GM10847 (cell line): Measurements from ENCODE around the gene CCNG2.
A peak's percentile ranks its signal among the peaks of the same experiment; 100 is the strongest.

Experiments used
- POLR2A ChIP-seq: IDR thresholded peaks from 2 replicates; pipeline ENCODE4 v1.6.1; 2011; ENCODE audit not compliant: insufficient read length; ENCODE audit errors: extremely low read depth

The CCNG2 gene

DNA sequence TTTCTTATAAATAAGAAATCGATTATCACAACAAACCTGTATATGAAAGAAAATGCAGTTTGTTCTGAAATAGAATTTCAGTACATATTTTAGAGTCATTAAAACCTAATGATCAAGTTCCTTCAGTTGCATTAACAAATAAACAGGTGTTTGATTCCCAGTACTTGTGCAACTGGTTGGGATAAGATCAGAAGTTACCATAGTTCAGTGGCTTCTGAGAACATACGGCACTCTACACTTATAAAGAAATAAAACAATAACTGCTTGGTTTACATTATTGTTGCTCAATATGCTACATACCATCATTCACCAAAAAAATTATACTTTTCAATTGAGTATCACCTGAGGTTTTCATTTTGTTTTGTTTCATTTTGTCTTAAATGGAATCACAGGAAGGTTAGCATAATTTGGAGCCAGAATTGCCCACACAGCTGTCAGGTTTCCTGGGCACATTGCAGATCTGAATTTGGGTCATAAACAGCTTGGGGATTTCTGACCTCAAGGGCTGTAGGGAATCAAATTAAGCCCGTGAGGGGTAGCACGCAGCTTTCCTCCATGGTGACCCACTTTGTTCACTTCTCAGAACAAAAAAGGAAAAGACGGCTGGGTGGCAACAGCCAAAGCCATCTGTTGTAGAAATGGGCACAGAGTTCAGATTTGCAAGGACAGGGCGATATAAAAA is 14.9 kb upstream of the CCNG2 start:
- no peak for TF ChIP-seq POLR2A

DNA sequence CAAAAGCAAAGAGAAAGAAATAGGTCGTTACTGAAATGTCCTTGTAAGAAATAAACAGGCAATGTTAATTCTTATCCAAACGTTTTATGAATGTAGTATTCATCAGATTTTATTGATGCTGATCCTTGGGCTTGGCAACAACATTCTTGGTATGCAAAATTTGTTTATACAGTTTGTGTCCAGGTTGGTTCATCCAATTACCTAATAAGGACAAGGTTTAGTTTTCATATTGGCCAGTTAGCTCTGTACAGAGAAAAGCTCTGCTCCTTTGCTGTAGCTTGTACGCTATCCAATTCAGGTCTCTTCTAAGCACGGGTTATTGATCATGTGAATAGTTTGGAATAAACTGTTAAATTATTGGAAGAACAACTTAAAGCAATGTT is 14.4 kb upstream of the CCNG2 start:
- no peak for TF ChIP-seq POLR2A

DNA sequence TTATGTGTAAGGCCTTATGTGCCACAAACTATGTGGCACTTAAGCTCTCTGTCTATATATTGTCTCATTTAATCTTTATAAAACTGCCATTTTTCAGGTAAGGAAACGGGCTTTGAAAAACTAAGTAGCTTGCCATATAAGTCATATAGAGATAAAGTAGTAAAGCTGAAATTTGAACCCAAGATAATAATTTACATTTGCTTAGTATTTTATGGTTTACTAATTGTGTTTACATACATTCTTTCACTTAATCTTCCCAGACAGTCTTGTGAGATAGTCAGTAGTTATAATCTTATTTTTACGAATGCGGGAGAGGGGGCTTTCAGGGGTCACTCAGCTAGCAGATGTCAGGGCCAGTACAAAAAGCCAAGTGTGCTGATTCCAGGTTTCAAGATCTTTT is 13.9 kb upstream of the CCNG2 start:
- TF ChIP-seq POLR2A = no peak

DNA sequence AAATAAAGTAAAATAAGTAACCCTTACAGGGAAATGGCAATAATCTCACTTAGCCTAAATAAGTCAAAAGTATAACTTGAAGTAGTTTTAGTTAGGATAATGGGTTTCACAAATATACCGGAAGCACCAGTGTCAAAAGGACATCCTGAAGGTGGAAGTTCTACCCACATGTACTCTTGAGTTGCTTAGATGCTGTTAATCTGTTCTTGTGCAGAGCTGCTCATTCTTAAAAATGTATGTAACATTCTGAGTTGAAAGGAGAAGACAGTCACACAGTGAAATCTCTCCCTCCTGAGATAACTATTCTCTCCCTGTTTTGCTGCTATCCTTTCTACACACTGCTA is 11.2 kb upstream of the CCNG2 start:
- no peak for TF ChIP-seq POLR2A

DNA sequence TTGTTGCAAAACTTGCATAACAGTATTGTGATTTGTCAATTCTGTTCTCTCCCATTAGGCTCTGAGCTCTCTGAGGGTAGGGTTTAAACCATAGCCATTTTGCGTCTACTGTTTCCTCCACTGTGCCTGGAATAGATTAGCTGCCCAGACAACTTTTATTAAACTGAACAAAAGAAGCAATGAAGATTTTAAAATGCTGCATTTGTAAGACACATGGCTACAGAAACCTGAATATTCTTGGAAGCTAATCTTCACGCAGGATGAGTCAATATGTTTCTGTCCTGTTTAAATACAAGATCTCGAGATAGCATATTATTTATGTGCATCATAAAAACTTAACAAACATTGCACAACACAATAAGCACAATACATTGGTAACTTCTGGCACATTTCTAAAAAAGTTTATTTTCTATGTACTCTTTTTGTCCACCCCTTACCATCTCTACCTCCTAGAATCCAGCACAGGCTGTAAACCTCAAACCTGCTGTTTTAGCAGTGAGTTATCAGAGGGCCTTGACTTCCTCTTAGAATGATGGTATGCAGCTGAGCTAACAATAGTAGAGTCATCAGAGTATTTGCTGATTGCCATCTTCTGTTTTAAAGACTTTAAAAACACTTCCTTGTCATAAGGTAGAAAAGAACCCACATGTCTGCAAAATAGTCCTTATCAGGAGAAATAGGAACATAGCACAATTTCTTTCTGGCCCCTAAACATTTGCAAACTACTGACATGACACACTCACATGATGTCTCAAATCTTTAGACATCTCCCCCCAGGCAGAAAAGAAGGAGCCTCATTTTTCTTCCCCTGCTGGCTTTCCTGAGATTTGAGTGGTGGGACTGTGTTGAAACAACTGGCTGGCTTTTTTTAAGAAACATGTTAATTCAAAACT is 10.6 kb upstream of the CCNG2 start:
- no peak for TF ChIP-seq POLR2A

DNA sequence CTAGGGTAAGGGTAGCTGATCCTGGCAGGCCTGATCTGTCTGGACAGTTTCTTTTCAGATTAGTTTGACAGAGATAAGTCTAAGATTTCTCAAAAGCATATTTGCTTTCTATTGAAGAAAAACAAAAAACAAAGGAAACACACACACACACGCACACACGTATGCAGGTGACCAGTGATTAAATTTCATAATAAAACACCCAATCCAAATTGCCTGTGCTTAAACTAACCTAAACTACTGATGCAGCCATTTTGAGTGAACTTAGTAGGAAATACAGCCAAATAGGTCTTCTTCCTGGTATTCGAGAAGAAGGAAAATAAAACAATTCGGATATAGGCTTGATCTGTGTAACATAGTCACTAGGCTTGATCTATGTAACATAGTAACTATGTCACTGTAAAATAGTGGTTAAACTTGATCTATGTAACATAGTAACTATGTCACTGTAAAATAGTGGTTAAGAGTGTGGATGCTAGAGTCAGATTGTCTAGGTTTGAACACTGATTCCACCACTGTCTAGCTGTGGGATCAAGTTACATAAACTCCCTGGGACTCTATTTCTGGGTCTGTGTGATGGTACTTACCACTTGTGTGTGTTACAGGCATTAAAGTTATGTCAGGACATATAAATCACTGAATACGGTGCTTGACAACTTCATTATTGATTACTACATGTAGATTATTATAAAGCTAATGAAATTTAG is 9.8 kb upstream of the CCNG2 start:
- TF ChIP-seq POLR2A = no peak

DNA sequence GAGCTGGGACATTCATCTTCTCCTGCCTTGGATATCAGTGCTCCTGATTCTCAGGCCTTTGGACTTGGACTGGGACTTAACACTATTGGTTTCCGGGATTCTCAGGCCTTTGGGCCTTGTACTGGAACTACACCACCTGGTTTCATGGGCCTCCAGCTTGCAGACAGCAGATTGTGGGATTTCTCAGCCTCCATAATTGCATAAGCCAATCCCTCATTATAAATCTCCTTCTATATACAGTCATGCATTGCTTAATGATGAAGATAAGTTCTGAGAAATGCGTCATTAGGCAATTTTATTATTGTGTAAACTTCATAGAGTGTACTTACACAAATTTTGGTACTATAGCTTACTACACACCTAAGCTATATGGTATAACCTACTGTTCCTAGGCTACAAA is 8.9 kb upstream of the CCNG2 start:
- no peak for TF ChIP-seq POLR2A

DNA sequence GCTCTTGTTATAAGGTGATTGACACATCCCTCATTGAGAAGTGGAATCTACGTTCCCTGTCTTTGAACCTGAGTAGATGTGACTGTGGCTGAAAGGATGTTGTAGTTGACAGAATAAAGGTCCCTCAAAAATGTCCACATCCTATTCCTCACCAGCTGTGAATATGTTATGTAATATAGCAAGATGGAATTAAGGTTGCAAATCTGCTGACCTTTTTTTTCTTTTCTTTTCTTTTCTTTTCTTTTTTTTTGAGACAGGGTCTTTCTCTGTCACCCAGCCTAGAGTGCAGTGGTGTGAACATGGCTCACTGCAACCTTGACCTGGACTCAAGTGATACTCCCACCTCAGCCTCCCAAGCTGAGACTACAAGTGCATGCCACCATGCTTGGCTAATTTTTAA is 7.2 kb upstream of the CCNG2 start:
- no peak for TF ChIP-seq POLR2A

DNA sequence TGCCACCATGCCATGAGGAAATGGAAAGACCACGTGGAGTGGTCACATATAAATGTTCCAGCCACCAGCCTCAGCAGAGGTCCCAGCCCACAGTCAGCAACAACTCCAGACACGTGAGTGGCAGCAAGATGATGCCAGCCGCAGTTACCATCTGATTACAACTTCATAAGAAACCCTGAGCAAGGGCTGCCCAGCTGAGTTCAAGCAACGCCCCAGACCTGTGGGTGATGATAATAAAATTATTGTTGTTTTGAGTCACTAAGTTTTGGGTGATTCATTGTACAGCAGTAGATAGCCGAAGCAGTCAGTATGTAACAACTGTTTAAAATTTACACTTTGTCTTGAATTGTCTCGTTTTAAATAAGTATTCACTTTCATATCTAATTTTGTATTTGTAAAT is 5.8 kb upstream of the CCNG2 start:
- no peak for TF ChIP-seq POLR2A

DNA sequence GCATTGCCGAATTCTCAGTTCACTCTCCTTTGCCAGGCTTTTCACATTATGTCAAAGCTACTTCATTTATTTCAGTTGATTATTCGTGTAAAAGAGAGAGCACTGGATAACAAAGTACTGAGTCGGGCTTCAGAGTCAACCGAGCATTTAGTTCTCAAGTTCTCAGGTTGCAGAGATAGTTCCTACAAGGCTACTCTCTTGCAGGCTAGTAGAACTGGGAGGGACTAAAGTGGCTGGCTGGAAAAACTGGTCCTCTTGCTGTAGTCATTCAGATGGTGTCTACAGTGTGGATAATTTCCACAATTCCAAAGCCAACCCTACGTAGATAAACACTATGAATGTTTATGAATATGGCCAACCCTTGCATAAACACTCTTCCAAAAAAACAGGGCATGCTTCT is 4.6 kb upstream of the CCNG2 start:
- TF ChIP-seq POLR2A = no peak

DNA sequence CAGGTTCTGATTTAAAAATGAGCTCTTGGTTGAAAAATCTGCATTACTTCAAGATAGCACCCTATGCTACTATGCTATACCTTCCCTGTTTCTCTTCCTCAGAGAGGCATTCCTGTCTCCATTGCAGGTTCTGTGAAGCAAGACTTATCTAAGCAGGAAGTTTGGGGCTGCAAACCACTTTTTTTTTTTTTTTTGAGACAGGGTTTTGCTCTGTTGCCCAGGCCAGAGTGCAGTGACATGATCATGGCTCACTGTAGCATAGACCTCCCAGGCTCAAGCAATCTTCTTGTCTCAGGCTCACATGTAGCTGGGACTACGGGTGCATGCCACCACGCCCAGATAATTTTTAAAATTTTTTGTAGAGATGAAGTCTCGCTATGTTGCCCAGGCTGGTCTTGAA is 4.0 kb upstream of the CCNG2 start:
- no peak for TF ChIP-seq POLR2A

DNA sequence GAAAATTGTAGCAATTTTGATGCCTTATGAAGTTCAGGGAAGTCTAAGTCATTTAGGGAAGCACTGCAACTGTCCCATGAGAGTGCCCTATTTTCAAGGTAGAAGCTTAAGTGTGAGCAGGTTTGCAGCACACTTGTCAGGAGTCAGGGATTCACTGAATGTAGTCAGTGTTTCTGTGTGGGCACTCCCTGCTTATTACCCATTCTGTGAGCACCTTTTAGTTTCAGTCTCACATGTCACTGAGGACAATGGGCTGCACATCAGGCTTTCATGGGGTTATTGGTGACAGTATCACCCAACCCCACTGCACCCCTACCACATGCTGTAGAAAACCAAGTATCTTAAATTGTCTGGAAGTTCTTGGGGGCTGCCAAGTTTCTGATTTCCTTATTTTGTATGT is 2.9 kb upstream of the CCNG2 start:
- no peak for TF ChIP-seq POLR2A

DNA sequence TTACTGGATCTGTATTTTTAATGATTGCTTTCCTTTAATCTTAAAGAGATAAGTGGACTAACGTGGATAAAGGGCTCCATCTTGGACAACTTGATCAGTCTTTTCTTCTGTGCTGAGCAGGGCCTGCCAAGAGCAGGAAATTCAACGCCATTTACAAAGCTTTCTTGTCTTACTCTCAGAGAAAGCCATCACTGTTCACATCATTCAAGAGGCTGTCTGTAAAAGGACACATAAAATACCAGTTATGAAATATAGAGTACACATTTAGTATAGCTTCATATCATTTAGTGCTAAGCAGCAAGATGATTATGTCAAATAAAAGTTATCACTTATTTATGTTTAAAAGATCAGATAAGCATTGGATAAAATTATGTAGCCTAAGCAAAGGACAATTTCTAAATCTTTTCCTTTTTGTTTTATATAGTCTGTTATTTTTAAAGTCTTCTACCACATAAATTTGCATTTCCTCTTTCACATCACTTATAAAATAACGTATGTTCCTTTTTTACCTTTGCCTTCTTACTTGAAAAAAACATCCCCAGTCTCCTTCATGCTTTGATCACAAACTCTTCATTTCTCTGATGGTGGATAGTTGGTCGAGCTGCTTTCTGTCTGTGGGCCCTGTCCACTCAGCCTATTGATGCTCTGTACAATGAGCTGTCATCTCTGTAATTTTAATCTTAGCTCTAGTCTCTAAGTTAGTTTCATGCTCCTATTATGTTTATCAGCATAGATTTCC is 2.1 kb upstream of the CCNG2 start:
- TF ChIP-seq POLR2A = no peak

DNA sequence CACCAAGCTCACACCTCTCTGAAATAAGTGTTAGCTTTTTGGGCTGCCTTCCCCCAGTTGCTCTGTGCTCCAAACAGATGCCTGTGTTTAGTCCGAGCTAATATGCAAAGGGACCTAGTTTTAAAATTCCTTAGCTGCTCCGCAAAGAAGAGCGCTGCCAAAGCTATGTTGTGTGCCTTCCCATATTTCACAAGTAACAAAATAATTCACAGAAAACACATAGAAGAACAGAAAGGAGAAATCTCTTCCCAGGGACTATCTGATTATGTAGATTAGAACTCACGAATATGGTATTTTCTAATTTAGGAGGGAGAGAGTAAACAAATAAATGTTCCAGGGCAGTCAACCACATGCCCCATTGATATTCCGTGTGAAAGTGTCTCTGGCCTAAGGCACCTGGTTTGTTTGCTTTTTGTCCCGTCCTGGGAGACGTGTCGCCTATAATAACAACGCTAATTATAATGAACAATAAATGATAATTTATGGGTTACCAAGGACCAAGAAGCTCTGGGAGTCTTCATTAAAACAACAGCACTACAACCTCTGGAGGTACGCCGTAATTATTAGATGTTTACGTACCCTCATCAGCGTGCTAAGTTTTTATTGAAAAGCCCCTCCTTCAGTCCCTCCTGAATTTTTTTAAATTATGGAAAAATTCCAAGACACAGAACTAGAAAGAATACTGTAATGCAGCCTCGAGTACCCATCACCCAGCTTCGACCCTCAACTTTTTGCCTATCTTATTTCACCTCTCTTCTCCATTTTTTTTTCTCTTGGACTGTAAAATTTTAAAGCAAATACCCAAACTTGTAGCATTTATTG is 1.2 kb upstream of the CCNG2 start:
- no peak for TF ChIP-seq POLR2A

DNA sequence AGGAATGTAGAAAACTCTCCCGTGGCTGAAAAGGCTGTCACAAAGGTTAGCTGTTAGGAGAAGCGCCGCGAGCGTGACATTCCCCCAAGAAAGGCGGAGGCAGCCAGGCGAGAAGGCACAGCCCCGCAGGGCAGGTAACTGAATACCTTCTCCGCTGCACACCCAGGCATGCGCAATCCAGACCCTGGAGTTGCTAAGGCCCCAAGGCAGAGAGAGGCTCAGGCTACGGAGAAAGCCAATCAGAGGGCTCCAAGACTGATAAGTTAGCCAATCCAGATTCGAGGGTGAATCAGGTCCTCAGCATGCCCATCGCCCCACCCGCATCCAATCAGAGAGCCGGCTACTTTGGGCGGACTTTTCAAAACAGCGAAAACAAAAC is 485 bp upstream of the CCNG2 start:
- peak; percentile 52 for TF ChIP-seq POLR2A

DNA sequence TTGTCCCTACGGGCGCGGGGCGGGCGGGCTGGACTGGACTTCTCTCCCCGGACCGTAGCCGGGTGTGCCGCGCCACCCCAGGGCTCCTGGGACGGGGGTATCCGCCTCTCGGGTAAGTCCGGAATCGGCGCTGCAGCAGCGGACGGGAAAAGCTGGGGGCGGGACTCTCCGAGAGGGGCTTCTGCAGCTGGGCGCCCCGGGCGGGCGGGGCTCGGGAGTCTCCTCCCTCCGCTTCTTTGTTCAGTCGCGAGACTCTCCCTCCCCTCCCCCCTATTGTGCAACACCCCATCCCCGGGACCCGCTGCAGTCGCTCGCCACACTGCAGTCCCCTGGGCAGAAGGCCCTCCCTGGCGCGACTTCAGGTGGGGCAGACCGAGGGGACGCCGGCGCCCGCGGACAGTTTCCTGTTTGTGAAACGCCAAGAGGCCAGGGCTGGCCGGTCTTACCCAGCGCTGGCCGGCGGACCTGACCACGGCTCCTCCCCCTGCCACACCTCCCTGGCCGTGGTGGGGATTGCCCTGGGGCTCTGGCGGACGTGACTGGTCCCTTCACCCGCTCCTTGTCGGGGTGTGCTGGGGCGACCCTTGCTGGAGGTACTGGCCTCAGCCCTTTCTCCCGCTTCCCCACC is 966 bp downstream of the CCNG2 start:
- no peak for TF ChIP-seq POLR2A
